22Rv1 (cell line): ENCODE results near the gene RGS4.

Experiments
- ZFX ChIP-seq: fragments of 450-650 bp; IDR thresholded peaks from 2 replicates; pipeline ENCODE4 v1.6.1; 2017; ENCODE audit warnings: antibody characterized with exemption, borderline replicate concordance
- TF ChIP-seq, protein P1 (sequence below): fragments of 450-650 bp; IDR thresholded peaks from 2 replicates; pipeline ENCODE4 v1.5.1; 2017; ENCODE audit warnings: mild to moderate bottlenecking

DNA sequence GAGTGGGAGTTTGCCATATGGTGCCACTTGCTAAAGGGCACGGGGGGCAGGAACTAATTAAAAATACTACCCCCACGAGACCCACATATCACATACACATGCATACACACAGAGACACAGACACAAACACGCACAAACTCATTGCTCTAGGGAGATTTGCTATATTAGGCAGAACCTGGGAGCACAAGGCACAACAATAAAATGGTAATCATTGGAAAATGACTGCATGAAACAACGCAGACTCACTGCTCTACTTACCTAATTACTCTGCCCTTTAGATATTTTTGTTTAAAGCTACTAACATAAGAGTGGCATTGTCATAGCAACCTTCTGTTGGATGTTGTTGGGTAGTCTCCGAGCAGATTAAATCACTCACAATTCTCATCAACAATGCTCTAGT lies 20.3 kb upstream of the RGS4 start:
- TF ChIP-seq, protein P1, sequence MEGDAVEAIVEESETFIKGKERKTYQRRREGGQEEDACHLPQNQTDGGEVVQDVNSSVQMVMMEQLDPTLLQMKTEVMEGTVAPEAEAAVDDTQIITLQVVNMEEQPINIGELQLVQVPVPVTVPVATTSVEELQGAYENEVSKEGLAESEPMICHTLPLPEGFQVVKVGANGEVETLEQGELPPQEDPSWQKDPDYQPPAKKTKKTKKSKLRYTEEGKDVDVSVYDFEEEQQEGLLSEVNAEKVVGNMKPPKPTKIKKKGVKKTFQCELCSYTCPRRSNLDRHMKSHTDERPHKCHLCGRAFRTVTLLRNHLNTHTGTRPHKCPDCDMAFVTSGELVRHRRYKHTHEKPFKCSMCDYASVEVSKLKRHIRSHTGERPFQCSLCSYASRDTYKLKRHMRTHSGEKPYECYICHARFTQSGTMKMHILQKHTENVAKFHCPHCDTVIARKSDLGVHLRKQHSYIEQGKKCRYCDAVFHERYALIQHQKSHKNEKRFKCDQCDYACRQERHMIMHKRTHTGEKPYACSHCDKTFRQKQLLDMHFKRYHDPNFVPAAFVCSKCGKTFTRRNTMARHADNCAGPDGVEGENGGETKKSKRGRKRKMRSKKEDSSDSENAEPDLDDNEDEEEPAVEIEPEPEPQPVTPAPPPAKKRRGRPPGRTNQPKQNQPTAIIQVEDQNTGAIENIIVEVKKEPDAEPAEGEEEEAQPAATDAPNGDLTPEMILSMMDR: no peak
- no peak for TF ChIP-seq ZFX
